ENCODE data around the gene CALCOCO1. TPM values are rescaled to one million over a fixed set of nuclear protein-coding genes. Genes with fewer than 3 reads are reported as not detected.

CALCOCO1 gene
- total and polyA plus RNA-seq, 9 donors, result 52.2 to 202 (median 142) TPM

DNA sequence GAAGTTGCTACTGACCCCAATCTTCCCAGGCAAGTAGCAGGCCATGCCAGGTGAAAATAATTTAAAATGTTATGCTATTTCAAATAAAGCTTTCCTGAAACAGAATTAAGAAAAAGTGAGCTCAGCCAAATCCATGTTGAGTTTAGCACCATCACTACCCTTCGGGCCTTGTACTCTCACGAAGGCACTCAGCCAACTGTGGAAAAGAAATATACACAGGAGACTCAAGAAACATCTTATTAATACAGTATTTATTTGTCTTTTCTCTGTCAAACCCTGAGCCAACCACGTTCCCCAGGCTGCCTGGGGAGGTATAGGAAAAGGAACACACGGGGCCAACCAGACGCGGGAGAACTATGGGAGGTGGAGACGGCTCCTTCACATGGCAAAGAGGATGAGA is 62.3 kb downstream of the CALCOCO1 start:
- Histone ChIP-seq H3K4me3 (no peak overlapping the region), H3K36me3 (no peaks in the 10 kb centered on the region), H3K9me3 (no peaks in the 10 kb centered on the region), H3K27me3 (no peaks in the 10 kb centered on the region), H3K4me1 (ENCODE audit: insufficient read depth) (peaks cover 3% of the 10 kb centered on the region), H3K27ac (no peak overlapping the region)
- WGBS, 3 donors, result 69 to 73% (median 70%) methylated on average over 7 of the region's 7 CpGs
- TF ChIP-seq EP300 (IDR thresholded peaks at IDR 0.05) (no peak), POLR2A (IDR thresholded peaks at IDR 0.05) (no peak), CTCF (IDR thresholded peaks at IDR 0.05) (no peak)
- DNase-seq, result no peak
- intact Hi-C loops (cut with DNase I), result no loop called here

DNA sequence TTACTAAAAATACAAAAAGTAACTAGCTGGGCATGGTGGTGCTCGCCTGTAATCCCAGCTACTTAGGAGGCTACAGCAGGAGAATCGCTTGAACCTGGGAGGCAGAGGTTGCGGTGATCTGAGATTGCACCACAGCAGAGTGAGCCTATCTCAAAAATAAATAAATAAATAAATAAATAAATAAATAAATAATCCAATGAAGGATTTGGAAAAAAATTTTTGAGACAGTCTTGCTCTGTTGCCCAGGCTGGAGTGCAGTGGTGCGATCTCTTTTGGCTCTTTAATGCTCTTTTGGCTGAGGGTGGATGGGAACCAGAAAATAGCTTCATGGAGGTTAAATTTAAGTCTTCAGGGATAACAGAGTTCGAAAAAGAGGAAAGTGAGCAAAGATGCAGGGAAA is 63.1 kb downstream of the CALCOCO1 start:
- Histone ChIP-seq H3K9me3 (no peaks in the 10 kb centered on the region), H3K36me3 (no peaks in the 10 kb centered on the region), H3K27me3 (no peaks in the 10 kb centered on the region), H3K4me3 (no peak overlapping the region), H3K4me1 (ENCODE audit: insufficient read depth) (peaks cover 3% of the 10 kb centered on the region), H3K27ac (no peak overlapping the region)
- DNase-seq, result no peak
- 77 to 88% (median 86%) methylated on average over 5 of the region's 5 CpGs for WGBS, 3 donors
- TF ChIP-seq CTCF (IDR thresholded peaks at IDR 0.05) (no peak), POLR2A (IDR thresholded peaks at IDR 0.05) (no peak), EP300 (IDR thresholded peaks at IDR 0.05) (no peak)
- intact Hi-C loops (cut with DNase I), result no loop called here

DNA sequence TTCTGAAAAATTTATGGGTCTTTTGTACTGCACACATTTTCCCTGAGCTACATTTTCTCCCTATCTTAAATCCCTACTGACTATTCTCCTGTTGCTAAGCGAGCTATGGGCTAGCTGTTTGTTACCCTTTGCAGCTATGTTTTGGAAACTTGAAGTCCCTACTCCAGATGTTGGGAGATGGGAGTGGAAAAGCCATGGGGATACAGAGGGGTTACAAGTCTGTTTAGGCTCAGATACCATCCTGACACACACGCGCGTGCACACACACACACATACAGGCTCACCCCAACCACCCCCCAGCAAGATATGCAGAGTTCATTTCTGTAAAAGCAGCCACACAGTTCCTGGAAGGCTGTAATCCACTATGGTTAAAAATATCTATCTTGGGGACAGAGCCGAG is 67.2 kb downstream of the CALCOCO1 start:
- H3K4me1 ChIP-seq (ENCODE audit: insufficient read depth), result peaks cover 10% of the 10 kb centered on the region
- H3K36me3 ChIP-seq, result no peaks in the 10 kb centered on the region
- H3K9me3 ChIP-seq, result no peaks in the 10 kb centered on the region
- H3K27ac ChIP-seq, result peak overlapping the region; percentile 58 to 77
- WGBS, 3 donors, result 10 to 15% (median 15%) methylated on average over 5 of the region's 5 CpGs
- H3K27me3 ChIP-seq, result no peaks in the 10 kb centered on the region
- DNase-seq, result peak; percentile 55 to 87 (median 66)
- TF ChIP-seq POLR2A (IDR thresholded peaks at IDR 0.05) (no peak), CTCF (IDR thresholded peaks at IDR 0.05) (no peak), EP300 (IDR thresholded peaks at IDR 0.05) (no peak)
- no peak overlapping the region for H3K4me3 ChIP-seq
- intact Hi-C loops (cut with DNase I), result no loop called here

- H3K27me3 ChIP-seq, result no peaks in the 10 kb centered on the region
- intact Hi-C loops (cut with DNase I), result no loop called here
- 1 to 4% (median 4%) methylated on average over 2 of the region's 2 CpGs for WGBS, 3 donors
- no peak for DNase-seq
- H3K4me3 ChIP-seq, result no peak overlapping the region
- no peaks in the 10 kb centered on the region for H3K9me3 ChIP-seq
- peak overlapping the region; percentile 58 to 77 for H3K27ac ChIP-seq
- peaks cover 10% of the 10 kb centered on the region for H3K4me1 ChIP-seq (ENCODE audit: insufficient read depth)
- TF ChIP-seq POLR2A (IDR thresholded peaks at IDR 0.05), result no peak
- no peak for TF ChIP-seq EP300 (IDR thresholded peaks at IDR 0.05)
- TF ChIP-seq CTCF (IDR thresholded peaks at IDR 0.05), result no peak
- H3K36me3 ChIP-seq, result no peaks in the 10 kb centered on the region
These were observed 67.7 kb downstream of the CALCOCO1 start for GRCh38 chr12:53659571-53659981.
